Measurements from ENCODE around the gene BCL2L1.

Gene BCL2L1

GRCh38 chr20:31678389-31679356 is 44.0 kb downstream of the BCL2L1 start:
- Histone ChIP-seq H3K36me3 (ENCODE audit: insufficient read depth, low read length) (peaks cover 19% of the 10 kb centered on the region; the same call in 1 of the 2 replicates), H2AFZ (ENCODE audit: low read length, unreplicated experiment) (no peak overlapping the region), H3K4me3 (ENCODE audit: low read depth, low read length) (no peak overlapping the region), H3K4me1 (ENCODE audit: control insufficient read depth, insufficient read depth, low read length, unreplicated experiment) (peaks cover 72% of the 10 kb centered on the region), H3K79me2 (ENCODE audit: control insufficient read depth, insufficient read depth, low read length, unreplicated experiment) (peaks cover 83% of the 10 kb centered on the region), H3K27ac (ENCODE audit: low read depth, low read length) (peak overlapping the region; percentile 59), H3K27me3 (ENCODE audit: insufficient read depth, low read length) (no peaks in the 10 kb centered on the region)

GRCh38 chr20:31677553-31678260 is 45.0 kb downstream of the BCL2L1 start:
- H3K27me3 ChIP-seq (ENCODE audit: insufficient read depth, low read length): no peaks in the 10 kb centered on the region
- no peak overlapping the region for H3K4me3 ChIP-seq (ENCODE audit: low read depth, low read length)
- no peak overlapping the region for H2AFZ ChIP-seq (ENCODE audit: low read length, unreplicated experiment)
- peaks cover 19% of the 10 kb centered on the region; the same call in 1 of the 2 replicates for H3K36me3 ChIP-seq (ENCODE audit: insufficient read depth, low read length)
- peaks cover 70% of the 10 kb centered on the region for H3K4me1 ChIP-seq (ENCODE audit: control insufficient read depth, insufficient read depth, low read length, unreplicated experiment)
- H3K27ac ChIP-seq (ENCODE audit: low read depth, low read length): peak overlapping the region; percentile 59
- peaks cover 83% of the 10 kb centered on the region for H3K79me2 ChIP-seq (ENCODE audit: control insufficient read depth, insufficient read depth, low read length, unreplicated experiment)

- Histone ChIP-seq H3K27me3 (ENCODE audit: insufficient read depth, low read length) (no peaks in the 10 kb centered on the region), H3K36me3 (ENCODE audit: insufficient read depth, low read length) (peaks cover 19% of the 10 kb centered on the region; the same call in 1 of the 2 replicates), H3K4me3 (ENCODE audit: low read depth, low read length) (no peak overlapping the region), H3K4me1 (ENCODE audit: control insufficient read depth, insufficient read depth, low read length, unreplicated experiment) (peaks cover 70% of the 10 kb centered on the region), H3K27ac (ENCODE audit: low read depth, low read length) (peak overlapping the region; percentile 94), H2AFZ (ENCODE audit: low read length, unreplicated experiment) (no peak overlapping the region), H3K79me2 (ENCODE audit: control insufficient read depth, insufficient read depth, low read length, unreplicated experiment) (peaks cover 83% of the 10 kb centered on the region)
Observed at GRCh38 chr20:31676609-31676989, 46.1 kb downstream of the BCL2L1 start.

- no peaks in the 10 kb centered on the region for H3K27me3 ChIP-seq (ENCODE audit: insufficient read depth, low read length)
- H3K36me3 ChIP-seq (ENCODE audit: insufficient read depth, low read length): peaks cover 19% of the 10 kb centered on the region; the same call in 1 of the 2 replicates
- no peak overlapping the region for H2AFZ ChIP-seq (ENCODE audit: low read length, unreplicated experiment)
- H3K79me2 ChIP-seq (ENCODE audit: control insufficient read depth, insufficient read depth, low read length, unreplicated experiment): peaks cover 83% of the 10 kb centered on the region
- H3K27ac ChIP-seq (ENCODE audit: low read depth, low read length): peak overlapping the region; percentile 94
- peak overlapping the region; percentile 49 for H3K4me3 ChIP-seq (ENCODE audit: low read depth, low read length)
- peaks cover 70% of the 10 kb centered on the region for H3K4me1 ChIP-seq (ENCODE audit: control insufficient read depth, insufficient read depth, low read length, unreplicated experiment)
Observed at GRCh38 chr20:31675828-31676608, 46.6 kb downstream of the BCL2L1 start.

- H3K79me2 ChIP-seq (ENCODE audit: control insufficient read depth, insufficient read depth, low read length, unreplicated experiment): peaks cover 83% of the 10 kb centered on the region
- H3K36me3 ChIP-seq (ENCODE audit: insufficient read depth, low read length): peaks cover 14% of the 10 kb centered on the region; the same call in 1 of the 2 replicates
- H3K4me3 ChIP-seq (ENCODE audit: low read depth, low read length): peak overlapping the region; percentile 49
- peak overlapping the region; percentile 94 for H3K27ac ChIP-seq (ENCODE audit: low read depth, low read length)
- H3K27me3 ChIP-seq (ENCODE audit: insufficient read depth, low read length): no peaks in the 10 kb centered on the region
- H2AFZ ChIP-seq (ENCODE audit: low read length, unreplicated experiment): no peak overlapping the region
- H3K4me1 ChIP-seq (ENCODE audit: control insufficient read depth, insufficient read depth, low read length, unreplicated experiment): peaks cover 61% of the 10 kb centered on the region
Observed at GRCh38 chr20:31674895-31675827, 47.5 kb downstream of the BCL2L1 start.

- Histone ChIP-seq H3K4me1 (ENCODE audit: control insufficient read depth, insufficient read depth, low read length, unreplicated experiment) (peaks cover 52% of the 10 kb centered on the region), H3K36me3 (ENCODE audit: insufficient read depth, low read length) (peaks cover 21% of the 10 kb centered on the region; the same call in 1 of the 2 replicates), H3K27ac (ENCODE audit: low read depth, low read length) (peak overlapping the region; percentile 94), H3K4me3 (ENCODE audit: low read depth, low read length) (no peak overlapping the region), H3K27me3 (ENCODE audit: insufficient read depth, low read length) (no peaks in the 10 kb centered on the region), H2AFZ (ENCODE audit: low read length, unreplicated experiment) (no peak overlapping the region), H3K79me2 (ENCODE audit: control insufficient read depth, insufficient read depth, low read length, unreplicated experiment) (peaks cover 83% of the 10 kb centered on the region)
Observed at GRCh38 chr20:31673943-31674463, 48.7 kb downstream of the BCL2L1 start.

- no peak overlapping the region for H2AFZ ChIP-seq (ENCODE audit: low read length, unreplicated experiment)
- H3K36me3 ChIP-seq (ENCODE audit: insufficient read depth, low read length): peaks cover 21% of the 10 kb centered on the region; the same call in 1 of the 2 replicates
- H3K27ac ChIP-seq (ENCODE audit: low read depth, low read length): peak overlapping the region; percentile 94; the same call in 1 of the 2 replicates
- peaks cover 46% of the 10 kb centered on the region for H3K4me1 ChIP-seq (ENCODE audit: control insufficient read depth, insufficient read depth, low read length, unreplicated experiment)
- no peak overlapping the region for H3K4me3 ChIP-seq (ENCODE audit: low read depth, low read length)
- no peaks in the 10 kb centered on the region for H3K27me3 ChIP-seq (ENCODE audit: insufficient read depth, low read length)
- peaks cover 79% of the 10 kb centered on the region for H3K79me2 ChIP-seq (ENCODE audit: control insufficient read depth, insufficient read depth, low read length, unreplicated experiment)
Observed at GRCh38 chr20:31673435-31673834, 49.2 kb downstream of the BCL2L1 start.

- Histone ChIP-seq H3K79me2 (ENCODE audit: control insufficient read depth, insufficient read depth, low read length, unreplicated experiment) (peaks cover 77% of the 10 kb centered on the region), H3K27ac (ENCODE audit: low read depth, low read length) (no peak overlapping the region), H2AFZ (ENCODE audit: low read length, unreplicated experiment) (no peak overlapping the region), H3K27me3 (ENCODE audit: insufficient read depth, low read length) (no peaks in the 10 kb centered on the region), H3K4me1 (ENCODE audit: control insufficient read depth, insufficient read depth, low read length, unreplicated experiment) (peaks cover 42% of the 10 kb centered on the region), H3K4me3 (ENCODE audit: low read depth, low read length) (no peak overlapping the region), H3K36me3 (ENCODE audit: insufficient read depth, low read length) (peaks cover 26% of the 10 kb centered on the region; the same call in 1 of the 2 replicates)
Observed at GRCh38 chr20:31671324-31671723, 51.3 kb downstream of the BCL2L1 start.

GRCh38 chr20:31670371-31671228 is 52.1 kb downstream of the BCL2L1 start:
- Histone ChIP-seq H3K27ac (ENCODE audit: low read depth, low read length) (no peak overlapping the region), H3K79me2 (ENCODE audit: control insufficient read depth, insufficient read depth, low read length, unreplicated experiment) (peaks cover 80% of the 10 kb centered on the region), H3K4me3 (ENCODE audit: low read depth, low read length) (no peak overlapping the region), H3K36me3 (ENCODE audit: insufficient read depth, low read length) (peaks cover 33% of the 10 kb centered on the region), H3K4me1 (ENCODE audit: control insufficient read depth, insufficient read depth, low read length, unreplicated experiment) (peaks cover 42% of the 10 kb centered on the region), H3K27me3 (ENCODE audit: insufficient read depth, low read length) (no peaks in the 10 kb centered on the region), H2AFZ (ENCODE audit: low read length, unreplicated experiment) (no peak overlapping the region)
